HCT116 (cell line): ENCODE measurements around the gene MYO1G. TPM values are rescaled to one million over a fixed set of nuclear protein-coding genes. Genes with fewer than 3 reads are reported as not detected.

ENCODE experiments used
- ATAC-seq: fragments of 200-7000 bp; cut with Tn5 transposase; 2 replicates; pipeline ENCODE4 v1.9.1; 2020; ENCODE audit warnings: mild to moderate bottlenecking, moderate library complexity
- BruUV-seq: library from RNA; stranded (reverse); fragments of 400-500 nt; replicated peaks from 2 replicates; lab custom pipeline; 2021; lab: Mats Ljungman, UMichigan
- CTCF ChIA-PET: fragments of 300-600 bp; sonication (Branson Sonifier 250); formaldehyde crosslinking; loops from one replicate; lab custom pipeline; 2021; ENCODE audit warnings: antibody characterized with exemption; lab: Charles Lee
- POLR2A ChIA-PET: fragments of 300-600, 350-600 bp; sonication (Branson Sonifier 250); formaldehyde crosslinking; loops from one replicate; lab custom pipeline; 2021; ENCODE audit warnings: antibody characterized with exemption; lab: Charles Lee
- RAD21 ChIA-PET, 2 experiments: fragments of 300-600 bp; sonication (Branson Sonifier 250); formaldehyde crosslinking; loops; one replicate each; lab custom pipeline; 2023; ENCODE audit warnings: low total read pairs in 2 of 2; ENCODE audit not compliant: uncharacterized antibody in 2 of 2, unreplicated experiment in 2 of 2, low non-redundant PET in 1 of 2; lab: Charles Lee
- DNase-seq: peaks from one replicate; pipeline ENCODE4 v3.0.0-alpha.2; 2010; ENCODE audit warnings: low read depth, low spot score
- H2AFZ ChIP-seq: fragments of 200-600 bp; shearing (Covaris generic), sonication (generic); 2 replicates; pipeline ENCODE4 v1.6.1; 2017; ENCODE audit warnings: low read depth, mixed run types, mixed read lengths, antibody characterized with exemption, low read length; ENCODE audit not compliant: poor library complexity, severe bottlenecking
- H3K27ac ChIP-seq: 2 replicates; pipeline ENCODE4 v1.5.1; 2012; ENCODE audit warnings: low read depth, low read length
- H3K27me3 ChIP-seq: fragments of 200-600 bp; sonication (generic); 2 replicates; pipeline ENCODE4 v1.6.1; 2016; ENCODE audit warnings: mixed run types, low read length, mixed read lengths; ENCODE audit not compliant: insufficient read depth
- H3K36me3 ChIP-seq, 2 experiments: fragments of 200-500 bp in 1 of 2; fragments of 200-600 bp in 1 of 2; sonication (Bioruptor generic) in 1 of 2; sonication (generic) in 1 of 2; 2 replicates each; pipeline versions ENCODE4 v1.5.1 to v1.6.1; 2014 to 2016; ENCODE audit warnings: low read length in 2 of 2, inconsistent platforms in 1 of 2, mixed read lengths in 1 of 2, mixed run types in 1 of 2; ENCODE audit not compliant: insufficient read depth in 2 of 2, control insufficient read depth in 1 of 2
- H3K4me1 ChIP-seq, 2 experiments: fragments of 200-600 bp in 1 of 2; sonication (generic) in 1 of 2; 2 replicates each; pipeline versions ENCODE4 v1.5.1 to v1.6.1; 2012 to 2017; ENCODE audit warnings: low read length in 2 of 2, inconsistent platforms in 1 of 2, mild to moderate bottlenecking in 1 of 2, mixed read lengths in 1 of 2, mixed run types in 1 of 2, moderate library complexity in 1 of 2; ENCODE audit not compliant: insufficient read depth in 2 of 2, control insufficient read depth in 1 of 2
- H3K4me2 ChIP-seq: fragments of 200-600 bp; sonication (generic); 2 replicates; pipeline ENCODE4 v1.6.1; 2017; ENCODE audit warnings: mixed run types, low read length, mixed read lengths
- H3K4me3 ChIP-seq, 2 experiments: fragments of 200-600 bp in 1 of 2; sonication (generic) in 1 of 2; replicated peaks in 1 of 2; 2 replicates each; pipeline ENCODE4 v1.5.1; 2011 to 2016; ENCODE audit warnings: low read length in 2 of 2, control low read depth in 1 of 2, low read depth in 1 of 2, mild to moderate bottlenecking in 1 of 2, mixed read lengths in 1 of 2, mixed run types in 1 of 2
- H3K79me2 ChIP-seq: fragments of 200-600 bp; sonication (generic); 2 replicates; pipeline ENCODE4 v1.6.1; 2017; ENCODE audit warnings: mild to moderate bottlenecking, mixed run types, low read length, moderate library complexity, mixed read lengths; ENCODE audit not compliant: insufficient read depth
- H3K9ac ChIP-seq: fragments of 200-600 bp; sonication (generic); 2 replicates; pipeline ENCODE4 v1.6.1; 2016; ENCODE audit warnings: low read length, mixed read lengths
- H3K9me2 ChIP-seq: fragments of 200-600 bp; sonication (generic), shearing (Covaris generic); 2 replicates; pipeline ENCODE4 v1.6.1; 2017; ENCODE audit warnings: mixed run types, mild to moderate bottlenecking, moderate library complexity; ENCODE audit not compliant: insufficient read depth
- H3K9me3 ChIP-seq, 2 experiments: fragments of 200-500 bp in 1 of 2; fragments of 200-600 bp in 1 of 2; sonication (Bioruptor generic) in 1 of 2; sonication (generic) in 1 of 2; 2 replicates each; pipeline ENCODE4 v1.6.1; 2014 to 2017; ENCODE audit warnings: low read length in 2 of 2, mixed read lengths in 2 of 2, inconsistent platforms in 1 of 2, low read depth in 1 of 2, mild to moderate bottlenecking in 1 of 2, mixed run types in 1 of 2, moderate library complexity in 1 of 2; ENCODE audit not compliant: control insufficient read depth in 1 of 2, insufficient read depth in 1 of 2
- H4K20me1 ChIP-seq: fragments of 200-600 bp; sonication (generic), shearing (Covaris generic); 2 replicates; pipeline ENCODE4 v1.6.1; 2017; ENCODE audit warnings: mixed run types, mild to moderate bottlenecking, moderate library complexity; ENCODE audit not compliant: insufficient read depth
- CBX3 ChIP-seq: IDR thresholded peaks from 2 replicates; pipeline ENCODE4 v1.6.1; 2012; ENCODE audit warnings: low read depth
- ELF1 ChIP-seq: IDR thresholded peaks from 2 replicates; pipeline ENCODE4 v1.6.1; 2012; ENCODE audit warnings: low read depth, borderline replicate concordance
- EZH2phosphoT487 ChIP-seq: fragments of 200-600 bp; IDR thresholded peaks from 2 replicates; pipeline ENCODE4 v1.6.1; 2018; ENCODE audit warnings: antibody characterized with exemption, borderline replicate concordance
- RAD21 ChIP-seq: IDR thresholded peaks from 2 replicates; pipeline ENCODE4 v1.6.1; 2012; ENCODE audit warnings: low read depth, mild to moderate bottlenecking
- SIN3A ChIP-seq: IDR thresholded peaks from 2 replicates; pipeline ENCODE4 v1.6.1; 2012; ENCODE audit warnings: low read depth
- SP1 ChIP-seq: IDR thresholded peaks from 2 replicates; pipeline ENCODE4 v1.6.1; 2012; ENCODE audit warnings: low read depth
- SRF ChIP-seq: IDR thresholded peaks from 2 replicates; pipeline ENCODE4 v1.6.1; 2012; ENCODE audit warnings: low read depth
- TCF7L2 ChIP-seq: IDR thresholded peaks from 2 replicates; pipeline ENCODE4 v1.7.0; 2011; ENCODE audit warnings: borderline replicate concordance, inconsistent platforms; ENCODE audit not compliant: insufficient read depth, insufficient read length; ENCODE audit errors: extremely low read depth
- YY1 ChIP-seq: IDR thresholded peaks from 2 replicates; pipeline ENCODE4 v1.6.1; 2011; ENCODE audit warnings: low read length, low read depth, moderate library complexity, mild to moderate bottlenecking; ENCODE audit not compliant: insufficient replicate concordance; ENCODE audit errors: extremely low read depth
- ZNF274 ChIP-seq: fragments of 200-500 bp; sonication (Bioruptor generic); IDR thresholded peaks from 2 replicates; pipeline ENCODE4 v1.6.1; 2014; ENCODE audit warnings: mild to moderate bottlenecking, low read depth, low read length, inconsistent platforms
- intact Hi-C: fragments of 100-400 bp; cut with micrococcal nuclease; formaldehyde crosslinking; loops from 2 replicates; pipeline ENCODE4 v1.10.0; 2022
- total RNA-seq: library from RNA; stranded (reverse); gene quantifications from one replicate; pipeline ENCODE4 v1.2.1, GENCODE V29; 2021; ENCODE audit not compliant: unreplicated experiment
- TF ChIP-seq, protein P1 (sequence below), 3 experiments: fragments of 200-600 bp in 1 of 3; sonication (generic) in 1 of 3; IDR thresholded peaks in 2 of 3; conservative IDR thresholded peaks in 1 of 3; 2 replicates each; pipeline ENCODE4 v1.5.1; 2012 to 2017; ENCODE audit warnings: low read depth in 2 of 3, low read length in 2 of 3, antibody characterized with exemption in 1 of 3, borderline replicate concordance in 1 of 3, control low read depth in 1 of 3, mild to moderate bottlenecking in 1 of 3, mixed read lengths in 1 of 3, mixed run types in 1 of 3, moderate library complexity in 1 of 3; ENCODE audit not compliant: insufficient read depth in 1 of 3
- TF ChIP-seq, protein P2 (sequence below): IDR thresholded peaks from 2 replicates; pipeline ENCODE4 v1.6.1; 2012
- TF ChIP-seq, protein P3 (sequence below): IDR thresholded peaks from 2 replicates; pipeline ENCODE4 v1.6.1; 2012

The MYO1G gene
- total RNA-seq, 1 experiment from 2014 or later: 0.74 TPM

DNA sequence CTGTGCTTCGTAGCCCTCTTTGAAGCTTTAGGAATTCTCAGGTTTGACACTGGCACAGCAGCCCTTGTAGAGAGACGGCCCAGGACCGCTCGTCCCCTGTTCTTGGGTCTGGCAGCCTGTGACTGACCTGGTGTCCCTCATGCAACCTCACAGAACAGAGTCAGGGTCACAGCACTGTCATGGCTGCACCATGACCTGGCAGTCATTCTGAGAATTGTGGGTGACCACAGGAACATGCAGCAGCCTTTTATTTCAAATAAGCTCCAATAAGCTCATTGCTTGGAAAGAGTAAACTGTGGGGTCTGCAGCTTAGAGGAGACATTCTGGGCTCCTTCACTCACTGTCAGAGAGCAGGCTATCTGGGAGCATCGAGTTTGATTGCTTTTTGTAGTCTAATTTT lies 42.5 kb downstream of the MYO1G start:
- Histone ChIP-seq H3K79me2 (no peaks in the 10 kb centered on the region), H3K4me1 (no peaks in the 10 kb centered on the region), H3K27ac (no peak overlapping the region), H3K9me3 (no peaks in the 10 kb centered on the region), H2AFZ (no peak overlapping the region), H3K4me3 (no peak overlapping the region), H3K4me2 (no peak overlapping the region), H3K36me3 (no peaks in the 10 kb centered on the region), H3K9ac (no peak overlapping the region)
- ATAC-seq (no peak), DNase-seq (no peak)
- ChIA-PET CTCF (no interaction called here), RAD21 (no interaction called here), POLR2A (no interaction called here)
- no TSS peak for BruUV-seq
- intact Hi-C loops: no loop called here
- no peak for TF ChIP-seq SP1
- TF ChIP-seq, protein P1, sequence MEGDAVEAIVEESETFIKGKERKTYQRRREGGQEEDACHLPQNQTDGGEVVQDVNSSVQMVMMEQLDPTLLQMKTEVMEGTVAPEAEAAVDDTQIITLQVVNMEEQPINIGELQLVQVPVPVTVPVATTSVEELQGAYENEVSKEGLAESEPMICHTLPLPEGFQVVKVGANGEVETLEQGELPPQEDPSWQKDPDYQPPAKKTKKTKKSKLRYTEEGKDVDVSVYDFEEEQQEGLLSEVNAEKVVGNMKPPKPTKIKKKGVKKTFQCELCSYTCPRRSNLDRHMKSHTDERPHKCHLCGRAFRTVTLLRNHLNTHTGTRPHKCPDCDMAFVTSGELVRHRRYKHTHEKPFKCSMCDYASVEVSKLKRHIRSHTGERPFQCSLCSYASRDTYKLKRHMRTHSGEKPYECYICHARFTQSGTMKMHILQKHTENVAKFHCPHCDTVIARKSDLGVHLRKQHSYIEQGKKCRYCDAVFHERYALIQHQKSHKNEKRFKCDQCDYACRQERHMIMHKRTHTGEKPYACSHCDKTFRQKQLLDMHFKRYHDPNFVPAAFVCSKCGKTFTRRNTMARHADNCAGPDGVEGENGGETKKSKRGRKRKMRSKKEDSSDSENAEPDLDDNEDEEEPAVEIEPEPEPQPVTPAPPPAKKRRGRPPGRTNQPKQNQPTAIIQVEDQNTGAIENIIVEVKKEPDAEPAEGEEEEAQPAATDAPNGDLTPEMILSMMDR (IDR thresholded peaks at IDR 0.05 in 2 of 3, conservative IDR thresholded peaks at IDR 0.05 in 1 of 3; ENCODE audit: borderline replicate concordance in 1 of 3, insufficient read depth in 1 of 3, low read depth in 2 of 3, low read length in 2 of 3): no peak
- TF ChIP-seq TCF7L2: no peak
- no peak for TF ChIP-seq ZNF274
- TF ChIP-seq, protein P2, sequence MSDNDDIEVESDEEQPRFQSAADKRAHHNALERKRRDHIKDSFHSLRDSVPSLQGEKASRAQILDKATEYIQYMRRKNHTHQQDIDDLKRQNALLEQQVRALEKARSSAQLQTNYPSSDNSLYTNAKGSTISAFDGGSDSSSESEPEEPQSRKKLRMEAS: no peak
- TF ChIP-seq SIN3A: no peak
- TF ChIP-seq CBX3: no peak
- no peak for TF ChIP-seq ELF1
- no peak for TF ChIP-seq RAD21
- TF ChIP-seq YY1: no peak
- TF ChIP-seq, protein P3, sequence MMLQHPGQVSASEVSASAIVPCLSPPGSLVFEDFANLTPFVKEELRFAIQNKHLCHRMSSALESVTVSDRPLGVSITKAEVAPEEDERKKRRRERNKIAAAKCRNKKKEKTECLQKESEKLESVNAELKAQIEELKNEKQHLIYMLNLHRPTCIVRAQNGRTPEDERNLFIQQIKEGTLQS: no peak
- no peak for TF ChIP-seq EZH2phosphoT487
- TF ChIP-seq SRF: no peak
- TF ChIP-seq, all 23 proteins: peak for 0
- H3K9me2 ChIP-seq: no peaks in the 10 kb centered on the region
- H3K27me3 ChIP-seq: no peaks in the 10 kb centered on the region
- H4K20me1 ChIP-seq: no peaks in the 10 kb centered on the region
